ENCODE data around the gene TNNI3K.

DNA sequence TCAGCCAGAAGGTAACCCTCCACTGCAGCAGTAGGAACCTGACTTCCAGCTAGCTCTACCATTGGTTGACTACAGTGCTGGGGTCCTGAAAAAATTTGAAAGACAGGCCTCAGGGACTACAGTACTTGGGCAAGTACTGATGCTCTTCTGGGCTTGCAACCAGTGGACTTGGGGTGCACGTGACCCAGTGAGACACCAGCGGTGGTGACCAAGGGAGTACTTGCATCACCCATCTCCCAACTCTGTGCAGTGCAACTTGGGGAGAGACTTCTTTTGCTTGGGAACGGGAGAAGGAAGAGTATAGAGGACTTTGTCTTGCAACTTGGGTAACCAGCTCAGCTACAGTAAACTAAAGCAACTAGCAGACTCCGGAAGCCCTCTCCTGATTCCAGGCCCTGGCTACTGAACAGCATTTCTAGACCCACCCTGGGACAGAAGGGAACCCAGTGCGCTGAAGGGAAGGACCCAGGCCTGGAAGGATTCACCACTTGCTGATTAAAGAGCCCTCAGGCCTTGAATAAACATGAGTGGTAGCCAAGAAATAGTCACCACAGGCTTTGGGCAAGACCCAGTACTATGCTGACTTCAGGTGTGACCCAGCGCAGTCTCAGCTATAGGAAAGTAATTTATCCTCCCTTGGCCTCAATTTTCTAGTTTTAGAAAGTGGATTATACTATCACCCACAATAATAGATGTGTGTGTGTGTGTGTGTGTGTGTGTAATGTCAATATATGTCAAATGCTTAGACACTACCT, 45.6 kb downstream of the TNNI3K start:
- TF ChIP-seq, protein P1, sequence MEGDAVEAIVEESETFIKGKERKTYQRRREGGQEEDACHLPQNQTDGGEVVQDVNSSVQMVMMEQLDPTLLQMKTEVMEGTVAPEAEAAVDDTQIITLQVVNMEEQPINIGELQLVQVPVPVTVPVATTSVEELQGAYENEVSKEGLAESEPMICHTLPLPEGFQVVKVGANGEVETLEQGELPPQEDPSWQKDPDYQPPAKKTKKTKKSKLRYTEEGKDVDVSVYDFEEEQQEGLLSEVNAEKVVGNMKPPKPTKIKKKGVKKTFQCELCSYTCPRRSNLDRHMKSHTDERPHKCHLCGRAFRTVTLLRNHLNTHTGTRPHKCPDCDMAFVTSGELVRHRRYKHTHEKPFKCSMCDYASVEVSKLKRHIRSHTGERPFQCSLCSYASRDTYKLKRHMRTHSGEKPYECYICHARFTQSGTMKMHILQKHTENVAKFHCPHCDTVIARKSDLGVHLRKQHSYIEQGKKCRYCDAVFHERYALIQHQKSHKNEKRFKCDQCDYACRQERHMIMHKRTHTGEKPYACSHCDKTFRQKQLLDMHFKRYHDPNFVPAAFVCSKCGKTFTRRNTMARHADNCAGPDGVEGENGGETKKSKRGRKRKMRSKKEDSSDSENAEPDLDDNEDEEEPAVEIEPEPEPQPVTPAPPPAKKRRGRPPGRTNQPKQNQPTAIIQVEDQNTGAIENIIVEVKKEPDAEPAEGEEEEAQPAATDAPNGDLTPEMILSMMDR (IDR thresholded peaks at IDR 0.05; ENCODE audit: insufficient read depth, low read length) = no peak
- no peak for TF ChIP-seq POLR2AphosphoS5 (IDR thresholded peaks at IDR 0.05; ENCODE audit: low read depth)

Data from HL-60 (cell line).